ENCODE data around the gene GPA33.
"Not testable (repeated sequence)": the region's sequence is repeated elsewhere in the genome, so short reads cannot be mapped to it uniquely, and the experiment has no call there.

The GPA33 gene

GRCh38 chr1:167054946-167055630 is 35.1 kb downstream of the GPA33 start:
- FAIRE-seq: no peak

- no peak for FAIRE-seq
Observed at GRCh38 chr1:167054531-167054930, 35.6 kb downstream of the GPA33 start.

- FAIRE-seq: no peak
Observed at GRCh38 chr1:167052389-167052788, 37.8 kb downstream of the GPA33 start.

- FAIRE-seq: no peak
Observed at GRCh38 chr1:167051907-167052306, 38.3 kb downstream of the GPA33 start.

GRCh38 chr1:167043752-167044488 is 46.3 kb downstream of the GPA33 start:
- FAIRE-seq: no peak

GRCh38 chr1:167033646-167034045 is 56.5 kb downstream of the GPA33 start:
- FAIRE-seq: no peak

GRCh38 chr1:167029553-167029952 is 60.6 kb downstream of the GPA33 start:
- FAIRE-seq: not testable (repeated sequence)

- no peak for FAIRE-seq
Observed at GRCh38 chr1:167022384-167022783, 67.8 kb downstream of the GPA33 start.

- FAIRE-seq: no peak
Observed at GRCh38 chr1:167016100-167016750, 74.0 kb downstream of the GPA33 start.

GRCh38 chr1:167013108-167013929 is 76.9 kb downstream of the GPA33 start:
- no peak for FAIRE-seq

GRCh38 chr1:167012570-167012969 is 77.6 kb downstream of the GPA33 start:
- no peak for FAIRE-seq

- FAIRE-seq: no peak
Observed at GRCh38 chr1:167011560-167012191, 78.5 kb downstream of the GPA33 start.

GRCh38 chr1:167003711-167004110 is 86.5 kb downstream of the GPA33 start:
- no peak for FAIRE-seq
